ENCODE data around the gene FCER2.

DNA sequence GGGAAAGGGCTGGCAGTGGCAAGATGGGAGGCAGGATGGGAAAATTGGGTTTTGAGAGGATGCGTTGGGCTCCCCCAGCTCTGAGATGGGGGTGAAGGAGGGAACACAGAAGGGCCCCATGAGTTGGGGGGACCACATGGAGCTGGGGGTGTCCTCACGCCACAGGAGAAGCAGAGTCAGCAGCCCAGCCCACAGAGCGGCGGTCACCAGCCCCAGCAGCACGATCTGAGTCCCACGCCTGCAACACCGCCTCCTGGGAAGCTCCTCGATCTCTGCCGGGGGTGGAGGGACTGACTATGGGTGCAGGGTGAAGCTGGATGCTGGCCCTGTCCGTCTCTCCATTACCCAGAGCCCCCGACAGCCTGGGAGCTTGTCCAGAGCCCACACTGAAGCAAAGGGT lies 3.3 kb downstream of the FCER2 start:
- TF ChIP-seq POLR2A (IDR thresholded peaks at IDR 0.05) (no peak), CTCF (IDR thresholded peaks at IDR 0.05) (no peak)

All from heart left ventricle (tissue), 13 donors.